C4-2B (cell line): ENCODE data around the gene IGFBPL1.
"Not testable (repeated sequence)": the region's sequence is repeated elsewhere in the genome, so short reads cannot be mapped to it uniquely, and the experiment has no call there.

Source experiments
- H3K27ac ChIP-seq: fragments of 450-650 bp; 2 replicates; pipeline ENCODE4 v1.5.1; 2017
- CTCF ChIP-seq: fragments of 450-650 bp; conservative IDR thresholded peaks from 2 replicates; pipeline ENCODE4 v1.5.1; 2017; ENCODE audit warnings: mild to moderate bottlenecking
- ZFX ChIP-seq: fragments of 450-650 bp; IDR thresholded peaks from 2 replicates; pipeline ENCODE4 v1.6.1; 2017

IGFBPL1 gene

GRCh38 chr9:38423973-38424843 lies at the start of gene IGFBPL1:
IGFBPL1 (minus strand) TSS chr9:38424454; CDS start chr9:38424424, 30 bp downstream.
- no peak within 1 kb of the TSS for H3K27ac ChIP-seq
- TF ChIP-seq CTCF (no peak), ZFX (no peak)

GRCh38 chr9:38472583-38473249 lies 48.5 kb upstream of the IGFBPL1 start:
- H3K27ac ChIP-seq, result not testable (repeated sequence)

- no peak overlapping the region for H3K27ac ChIP-seq
- TF ChIP-seq CTCF, result no peak
- TF ChIP-seq ZFX, result no peak
Measured at GRCh38 chr9:38467404-38467803, 43.1 kb upstream of the IGFBPL1 start.

- H3K27ac ChIP-seq, result no peak overlapping the region
- no peak for TF ChIP-seq CTCF
- TF ChIP-seq ZFX, result no peak
Measured at GRCh38 chr9:38453835-38454234, 29.6 kb upstream of the IGFBPL1 start.

- TF ChIP-seq ZFX, result no peak
- no peak for TF ChIP-seq CTCF
- H3K27ac ChIP-seq, result no peak overlapping the region
Measured at GRCh38 chr9:38451162-38451561, 26.9 kb upstream of the IGFBPL1 start.

GRCh38 chr9:38447703-38448102 lies 23.4 kb upstream of the IGFBPL1 start:
- TF ChIP-seq ZFX (no peak), CTCF (no peak)
- H3K27ac ChIP-seq, result no peak overlapping the region

GRCh38 chr9:38445154-38446043 lies 21.1 kb upstream of the IGFBPL1 start:
- H3K27ac ChIP-seq, result no peak overlapping the region
- TF ChIP-seq CTCF, result no peak
- TF ChIP-seq ZFX, result no peak
